NT2/D1 (cell line): ENCODE results near the gene AFAP1L2.

Source experiments
- SUZ12 ChIP-seq: IDR thresholded peaks from 2 replicates; pipeline ENCODE4 v1.6.1; 2011; ENCODE audit not compliant: insufficient read length, insufficient read depth; ENCODE audit errors: extremely low read depth
- YY1 ChIP-seq: IDR thresholded peaks from 2 replicates; pipeline ENCODE4 v1.6.1; 2011; ENCODE audit not compliant: insufficient read length, insufficient read depth
- ZNF274 ChIP-seq: IDR thresholded peaks from 2 replicates; pipeline ENCODE4 v1.6.1; 2011; ENCODE audit warnings: mild to moderate bottlenecking, low read depth, low read length

DNA sequence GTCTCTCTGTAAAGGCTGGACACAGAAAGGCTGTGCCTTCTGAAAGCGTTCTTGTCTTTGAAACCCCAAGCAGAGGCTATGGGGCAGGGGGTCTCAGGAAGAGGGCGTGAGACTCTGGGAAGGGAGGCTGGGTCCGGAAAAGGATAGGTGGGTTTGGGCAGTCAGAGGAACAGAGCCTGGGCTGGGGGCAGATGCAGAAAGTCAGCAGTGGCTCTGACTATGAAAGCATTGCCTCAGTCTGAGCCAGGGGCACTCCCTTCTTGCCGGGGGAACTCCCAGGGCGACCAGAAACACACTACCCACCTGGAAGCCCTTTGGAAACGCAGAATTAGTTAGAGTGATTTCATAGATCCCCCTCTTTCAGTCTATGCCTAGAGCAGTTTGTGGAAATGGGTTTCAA, 93.3 kb downstream of the AFAP1L2 start:
- TF ChIP-seq YY1 (no peak), SUZ12 (no peak), ZNF274 (no peak)
